HCT116 (cell line): ENCODE results near the gene SEC16B. TPM values are rescaled to one million over a fixed set of nuclear protein-coding genes. Genes with fewer than 3 reads are reported as not detected.

ENCODE experiments used
- ATAC-seq: fragments of 200-7000 bp; cut with Tn5 transposase; 2 replicates; pipeline ENCODE4 v1.9.1; 2020; ENCODE audit warnings: mild to moderate bottlenecking, moderate library complexity
- BruUV-seq: library from RNA; stranded (reverse); fragments of 400-500 nt; replicated peaks from 2 replicates; lab custom pipeline; 2021; lab: Mats Ljungman, UMichigan
- CTCF ChIA-PET: fragments of 300-600 bp; sonication (Branson Sonifier 250); formaldehyde crosslinking; loops from one replicate; lab custom pipeline; 2021; ENCODE audit warnings: antibody characterized with exemption; lab: Charles Lee
- POLR2A ChIA-PET: fragments of 300-600, 350-600 bp; sonication (Branson Sonifier 250); formaldehyde crosslinking; loops from one replicate; lab custom pipeline; 2021; ENCODE audit warnings: antibody characterized with exemption; lab: Charles Lee
- RAD21 ChIA-PET, 2 experiments: fragments of 300-600 bp; sonication (Branson Sonifier 250); formaldehyde crosslinking; loops; one replicate each; lab custom pipeline; 2023; ENCODE audit warnings: low total read pairs in 2 of 2; ENCODE audit not compliant: uncharacterized antibody in 2 of 2, unreplicated experiment in 2 of 2, low non-redundant PET in 1 of 2; lab: Charles Lee
- DNase-seq: peaks from one replicate; pipeline ENCODE4 v3.0.0-alpha.2; 2010; ENCODE audit warnings: low read depth, low spot score
- H2AFZ ChIP-seq: fragments of 200-600 bp; shearing (Covaris generic), sonication (generic); 2 replicates; pipeline ENCODE4 v1.6.1; 2017; ENCODE audit warnings: low read depth, mixed run types, mixed read lengths, antibody characterized with exemption, low read length; ENCODE audit not compliant: poor library complexity, severe bottlenecking
- H3K27ac ChIP-seq: 2 replicates; pipeline ENCODE4 v1.5.1; 2012; ENCODE audit warnings: low read depth, low read length
- H3K27me3 ChIP-seq: fragments of 200-600 bp; sonication (generic); 2 replicates; pipeline ENCODE4 v1.6.1; 2016; ENCODE audit warnings: mixed run types, low read length, mixed read lengths; ENCODE audit not compliant: insufficient read depth
- H3K36me3 ChIP-seq, 2 experiments: fragments of 200-500 bp in 1 of 2; fragments of 200-600 bp in 1 of 2; sonication (Bioruptor generic) in 1 of 2; sonication (generic) in 1 of 2; 2 replicates each; pipeline versions ENCODE4 v1.5.1 to v1.6.1; 2014 to 2016; ENCODE audit warnings: low read length in 2 of 2, inconsistent platforms in 1 of 2, mixed read lengths in 1 of 2, mixed run types in 1 of 2; ENCODE audit not compliant: insufficient read depth in 2 of 2, control insufficient read depth in 1 of 2
- H3K4me1 ChIP-seq, 2 experiments: fragments of 200-600 bp in 1 of 2; sonication (generic) in 1 of 2; 2 replicates each; pipeline versions ENCODE4 v1.5.1 to v1.6.1; 2012 to 2017; ENCODE audit warnings: low read length in 2 of 2, inconsistent platforms in 1 of 2, mild to moderate bottlenecking in 1 of 2, mixed read lengths in 1 of 2, mixed run types in 1 of 2, moderate library complexity in 1 of 2; ENCODE audit not compliant: insufficient read depth in 2 of 2, control insufficient read depth in 1 of 2
- H3K4me2 ChIP-seq: fragments of 200-600 bp; sonication (generic); 2 replicates; pipeline ENCODE4 v1.6.1; 2017; ENCODE audit warnings: mixed run types, low read length, mixed read lengths
- H3K4me3 ChIP-seq, 2 experiments: fragments of 200-600 bp in 1 of 2; sonication (generic) in 1 of 2; replicated peaks in 1 of 2; 2 replicates each; pipeline ENCODE4 v1.5.1; 2011 to 2016; ENCODE audit warnings: low read length in 2 of 2, control low read depth in 1 of 2, low read depth in 1 of 2, mild to moderate bottlenecking in 1 of 2, mixed read lengths in 1 of 2, mixed run types in 1 of 2
- H3K79me2 ChIP-seq: fragments of 200-600 bp; sonication (generic); 2 replicates; pipeline ENCODE4 v1.6.1; 2017; ENCODE audit warnings: mild to moderate bottlenecking, mixed run types, low read length, moderate library complexity, mixed read lengths; ENCODE audit not compliant: insufficient read depth
- H3K9ac ChIP-seq: fragments of 200-600 bp; sonication (generic); 2 replicates; pipeline ENCODE4 v1.6.1; 2016; ENCODE audit warnings: low read length, mixed read lengths
- H3K9me2 ChIP-seq: fragments of 200-600 bp; sonication (generic), shearing (Covaris generic); 2 replicates; pipeline ENCODE4 v1.6.1; 2017; ENCODE audit warnings: mixed run types, mild to moderate bottlenecking, moderate library complexity; ENCODE audit not compliant: insufficient read depth
- H3K9me3 ChIP-seq, 2 experiments: fragments of 200-500 bp in 1 of 2; fragments of 200-600 bp in 1 of 2; sonication (Bioruptor generic) in 1 of 2; sonication (generic) in 1 of 2; 2 replicates each; pipeline ENCODE4 v1.6.1; 2014 to 2017; ENCODE audit warnings: low read length in 2 of 2, mixed read lengths in 2 of 2, inconsistent platforms in 1 of 2, low read depth in 1 of 2, mild to moderate bottlenecking in 1 of 2, mixed run types in 1 of 2, moderate library complexity in 1 of 2; ENCODE audit not compliant: control insufficient read depth in 1 of 2, insufficient read depth in 1 of 2
- H4K20me1 ChIP-seq: fragments of 200-600 bp; sonication (generic), shearing (Covaris generic); 2 replicates; pipeline ENCODE4 v1.6.1; 2017; ENCODE audit warnings: mixed run types, mild to moderate bottlenecking, moderate library complexity; ENCODE audit not compliant: insufficient read depth
- ATF3 ChIP-seq: IDR thresholded peaks from 2 replicates; pipeline ENCODE4 v1.6.1; 2012
- CEBPB ChIP-seq: IDR thresholded peaks from 2 replicates; pipeline ENCODE4 v1.6.1; 2012; ENCODE audit warnings: low read depth
- CTCF ChIP-seq, 3 experiments: fragments of 200-600 bp in 1 of 3; sonication (generic) in 1 of 3; IDR thresholded peaks in 2 of 3; conservative IDR thresholded peaks in 1 of 3; 2 replicates each; pipeline ENCODE4 v1.5.1; 2012 to 2017; ENCODE audit warnings: low read depth in 2 of 3, low read length in 2 of 3, antibody characterized with exemption in 1 of 3, borderline replicate concordance in 1 of 3, control low read depth in 1 of 3, mild to moderate bottlenecking in 1 of 3, mixed read lengths in 1 of 3, mixed run types in 1 of 3, moderate library complexity in 1 of 3; ENCODE audit not compliant: insufficient read depth in 1 of 3
- ELF1 ChIP-seq: IDR thresholded peaks from 2 replicates; pipeline ENCODE4 v1.6.1; 2012; ENCODE audit warnings: low read depth, borderline replicate concordance
- EZH2 ChIP-seq: fragments of 200-600 bp; sonication (generic); IDR thresholded peaks from 2 replicates; pipeline ENCODE4 v1.6.1; 2017; ENCODE audit warnings: antibody characterized with exemption, mixed run types
- EZH2phosphoT487 ChIP-seq: fragments of 200-600 bp; IDR thresholded peaks from 2 replicates; pipeline ENCODE4 v1.6.1; 2018; ENCODE audit warnings: antibody characterized with exemption, borderline replicate concordance
- POLR2A ChIP-seq: IDR thresholded peaks from 2 replicates; pipeline ENCODE4 v1.7.0; 2011; ENCODE audit warnings: borderline replicate concordance; ENCODE audit not compliant: insufficient read depth, insufficient read length; ENCODE audit errors: extremely low read depth
- REST ChIP-seq: IDR thresholded peaks from 2 replicates; pipeline ENCODE4 v1.6.1; 2012; ENCODE audit warnings: low read depth
- SIN3A ChIP-seq: IDR thresholded peaks from 2 replicates; pipeline ENCODE4 v1.6.1; 2012; ENCODE audit warnings: low read depth
- SRF ChIP-seq: IDR thresholded peaks from 2 replicates; pipeline ENCODE4 v1.6.1; 2012; ENCODE audit warnings: low read depth
- intact Hi-C: fragments of 100-400 bp; cut with micrococcal nuclease; formaldehyde crosslinking; loops from 2 replicates; pipeline ENCODE4 v1.10.0; 2022
- total RNA-seq: library from RNA; stranded (reverse); gene quantifications from one replicate; pipeline ENCODE4 v1.2.1, GENCODE V29; 2021; ENCODE audit not compliant: unreplicated experiment

The SEC16B gene
- total RNA-seq, 1 experiment from 2014 or later: 1.2 TPM

DNA sequence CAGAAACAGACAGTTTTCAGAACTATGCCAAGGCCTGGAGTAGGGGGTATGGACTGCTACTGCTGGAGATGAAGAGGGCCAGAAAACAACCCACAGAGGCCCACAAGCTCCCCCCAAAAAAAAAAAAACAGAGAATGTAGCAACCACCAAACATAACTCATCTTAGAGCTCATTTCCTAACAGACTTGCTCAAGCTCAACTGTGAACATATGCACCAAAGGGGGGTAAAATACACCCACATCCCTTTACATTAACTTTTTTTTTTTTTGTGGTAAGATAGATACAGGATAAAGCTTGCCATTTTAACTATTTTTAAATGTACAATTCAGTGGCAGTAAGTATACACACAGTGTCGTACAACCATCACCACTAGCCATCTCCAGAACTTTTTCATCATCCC, 36.0 kb downstream of the SEC16B start:
- Histone ChIP-seq H3K9me3 (no peaks in the 10 kb centered on the region), H3K36me3 (no peaks in the 10 kb centered on the region), H3K4me1 (peaks cover 0 to 3% of the 10 kb centered on the region in 2 experiments; a peak in 1 of 4 replicates), H4K20me1 (no peaks in the 10 kb centered on the region), H3K27ac (no peak overlapping the region), H3K79me2 (no peaks in the 10 kb centered on the region), H3K27me3 (no peaks in the 10 kb centered on the region), H3K4me2 (no peak overlapping the region), H2AFZ (no peak overlapping the region), H3K9ac (no peak overlapping the region), H3K9me2 (no peaks in the 10 kb centered on the region), H3K4me3 (no peak overlapping the region)
- DNase-seq (no peak), ATAC-seq (no peak)
- ChIA-PET POLR2A (no interaction called here), RAD21 (no interaction called here), CTCF (no interaction called here)
- no peak for TF ChIP-seq ATF3
- no peak for TF ChIP-seq CEBPB
- no peak for TF ChIP-seq POLR2A
- no peak for TF ChIP-seq EZH2phosphoT487
- no peak for TF ChIP-seq SIN3A
- no peak for TF ChIP-seq SRF
- TF ChIP-seq REST: no peak
- no peak for TF ChIP-seq CTCF (IDR thresholded peaks at IDR 0.05 in 2 of 3, conservative IDR thresholded peaks at IDR 0.05 in 1 of 3; ENCODE audit: borderline replicate concordance in 1 of 3, insufficient read depth in 1 of 3, low read depth in 2 of 3, low read length in 2 of 3)
- no peak for TF ChIP-seq ELF1
- no peak for TF ChIP-seq EZH2
- no TSS peak for BruUV-seq
- intact Hi-C loops: no loop called here
